Epithelial cell of alveolus of lung (primary cell): ENCODE data around the gene SLC35E2B. TPM values are rescaled to one million over a fixed set of nuclear protein-coding genes. Genes with fewer than 3 reads are reported as not detected.

Experiments used
- total RNA-seq: library from RNA; depleted of rRNA; stranded (reverse); fragments of >200 nt; gene quantifications from 2 replicates; pipeline ENCODE4 v1.2.1, GENCODE V29; 2015

The SLC35E2B gene
- total RNA-seq, result 34.1 and 59.7 TPM in 2 replicates

DNA sequence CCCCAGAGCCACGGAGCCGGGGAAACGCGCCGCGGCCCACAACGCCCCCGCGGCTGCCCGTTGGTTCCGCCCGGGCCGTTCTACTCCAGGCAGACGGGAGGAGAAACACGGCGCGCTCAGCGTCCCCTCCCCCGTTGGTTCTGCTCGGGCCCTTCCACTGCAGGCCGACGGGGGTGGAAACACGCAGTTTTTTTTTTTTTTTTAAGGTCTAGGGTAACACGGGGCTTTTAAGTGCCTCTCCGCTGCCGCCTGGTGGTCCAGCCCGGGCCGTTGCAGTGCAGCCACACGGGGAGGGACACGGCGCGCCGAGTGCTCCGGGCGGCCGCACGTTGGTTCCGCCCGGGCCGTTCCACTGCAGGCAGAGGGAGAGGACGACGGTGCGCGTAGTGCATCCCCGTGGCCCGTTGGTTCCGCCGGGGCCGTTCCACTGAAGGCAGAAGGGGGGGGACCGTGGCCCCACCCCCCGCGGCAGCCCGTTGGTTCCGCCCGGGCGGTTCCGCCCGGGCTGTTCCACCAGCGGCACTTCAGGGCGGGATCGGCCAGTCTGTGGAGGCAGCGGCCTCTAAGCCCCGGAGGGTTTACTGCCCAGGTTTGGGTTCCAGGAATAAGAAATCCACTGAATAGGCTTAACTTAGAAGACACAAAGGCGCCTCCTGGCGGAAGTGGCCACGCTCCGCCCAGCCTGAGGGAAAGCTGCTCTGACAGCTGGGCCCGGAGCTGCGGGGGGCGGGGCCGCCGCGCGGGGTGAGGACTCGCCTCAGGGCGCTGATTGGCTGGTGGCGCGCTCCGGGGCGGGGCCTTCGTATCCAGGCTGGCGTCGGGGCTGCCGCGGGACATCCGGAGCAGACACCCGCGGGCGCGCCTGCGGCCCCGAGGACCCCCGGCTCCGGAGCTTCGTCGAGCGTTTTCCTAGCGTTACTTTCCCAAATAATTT is at the start of gene SLC35E2B:
SLC35E2B (minus strand) TSS at position 82 of the 934 bp plus-strand sequence. CDS start 16,096 bp downstream, outside the sequence.

GRCh38 chr1:1724035-1724864 is 31.7 kb upstream of the SLC35E2B start, which contains the start of gene CDK11A:
Gene CDK11A (minus strand): TSS chr1:1724357. CDS start chr1:1722818, 1,539 bp downstream.

GRCh38 chr1:1658583-1659549 is 33.7 kb downstream of the SLC35E2B start, which contains the start of gene CDK11B:
Gene CDK11B (minus strand): TSS chr1:1659004. CDS start chr1:1657485, 1,519 bp downstream.

DNA sequence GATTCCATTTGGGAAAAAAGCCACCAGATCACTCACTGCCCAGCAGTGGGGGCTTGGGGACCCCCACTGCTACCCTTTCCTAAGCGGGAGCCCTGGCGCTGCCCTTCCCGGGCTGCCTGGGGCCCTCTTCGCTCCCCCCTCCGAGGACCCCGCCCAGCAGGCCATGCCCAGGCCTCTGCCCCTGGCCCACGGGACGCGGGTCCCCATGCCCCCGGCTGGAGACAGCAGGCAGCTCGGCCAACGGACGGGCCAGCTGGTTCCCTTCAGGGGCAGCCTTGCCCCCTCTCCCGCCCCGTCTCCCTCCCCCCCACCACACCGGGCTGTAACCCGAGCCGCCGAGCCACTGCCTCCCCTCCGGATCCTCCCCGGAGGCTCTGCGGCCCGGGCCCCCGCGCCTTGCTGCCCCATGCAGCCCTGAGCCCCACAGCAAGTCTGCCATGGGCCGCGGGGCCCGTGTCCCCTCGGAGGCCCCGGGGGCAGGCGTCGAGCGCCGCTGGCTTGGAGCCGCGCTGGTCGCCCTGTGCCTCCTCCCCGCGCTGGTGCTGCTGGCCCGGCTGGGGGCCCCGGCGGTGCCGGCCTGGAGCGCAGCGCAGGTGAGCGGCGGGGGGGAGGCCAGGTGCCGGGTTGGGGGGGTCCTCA is 60.7 kb downstream of the SLC35E2B start, which contains the start of gene MMP23B:
MMP23B (plus strand) TSS at position 392 of the 639 bp plus-strand sequence; CDS start at position 438, 46 bp downstream.

GRCh38 chr1:1615256-1616044 is 77.1 kb downstream of the SLC35E2B start, which contains the start of gene MIB2:
Gene MIB2 (plus strand): TSS chr1:1615500. CDS start chr1:1623453, 7,953 bp downstream.

Other genes with a start within 250 kb of the SLC35E2B start
- gene ATAD3C, start 243.1 kb downstream of the SLC35E2B start, total RNA-seq, result 0.13 TPM in 1 of 2 replicates, not detected in the other
- gene ATAD3B, start 221.0 kb downstream of the SLC35E2B start, total RNA-seq, result 11.4 and 20.0 TPM in 2 replicates
- gene ATAD3A, start 180.6 kb downstream of the SLC35E2B start, total RNA-seq, result 15.3 and 45.6 TPM in 2 replicates
- gene TMEM240, start 152.2 kb downstream of the SLC35E2B start, total RNA-seq, result 4.4 and 10.3 TPM in 2 replicates
- gene SSU72, start 117.9 kb downstream of the SLC35E2B start, total RNA-seq, result 107 and 127 TPM in 2 replicates
- gene FNDC10, start 92.7 kb downstream of the SLC35E2B start, total RNA-seq, result 5.6 and 6.3 TPM in 2 replicates
- gene MIB2, start 77.3 kb downstream of the SLC35E2B start, total RNA-seq, result 21.3 and 43.8 TPM in 2 replicates
- 9.3 and 90.0 TPM in 2 replicates for gene MMP23B, start 60.6 kb downstream of the SLC35E2B start, total RNA-seq
- 9.6 and 14.5 TPM in 2 replicates for gene CDK11B, start 33.8 kb downstream of the SLC35E2B start, total RNA-seq
- gene CDK11A, start 31.6 kb upstream of the SLC35E2B start, total RNA-seq, result 5.2 and 17.6 TPM in 2 replicates
- 38.8 and 45.2 TPM in 2 replicates for gene NADK, start 85.7 kb upstream of the SLC35E2B start, total RNA-seq
- gene GNB1, start 198.3 kb upstream of the SLC35E2B start, total RNA-seq, result 140 and 180 TPM in 2 replicates
- gene CALML6, start 222.5 kb upstream of the SLC35E2B start, total RNA-seq, result not detected in 2 replicates
- gene TMEM52, start 226.5 kb upstream of the SLC35E2B start, total RNA-seq, result 0.65 and 4.5 TPM in 2 replicates